Ovary (tissue), 9 donors: ENCODE data around the gene MEGF8. TPM values are rescaled to one million over a fixed set of nuclear protein-coding genes. Genes with fewer than 3 reads are reported as not detected.
A peak's percentile ranks its signal among the peaks of the same experiment; 100 is the strongest.

ENCODE experiments used
- DNase-seq, 5 donors: peaks; one replicate each; pipeline ENCODE4 v3.0.0-alpha.2; 2019 to 2020
- H3K27ac ChIP-seq, 2 donors: fragments of 200-600 bp; one replicate each; pipeline versions ENCODE4 v1.5.1 to v1.8.0; 2019 to 2022
- H3K27me3 ChIP-seq: fragments of 200-600 bp; one replicate; pipeline ENCODE4 v1.8.0; 2022
- H3K36me3 ChIP-seq: fragments of 200-600 bp; sonication (generic); one replicate; pipeline ENCODE4 v1.5.1; 2019
- H3K4me1 ChIP-seq: one replicate; pipeline ENCODE4 v1.8.1; 2013; ENCODE audit warnings: mild to moderate bottlenecking, moderate library complexity; ENCODE audit not compliant: insufficient read depth
- H3K4me3 ChIP-seq: fragments of 200-600 bp; sonication (generic); one replicate; pipeline ENCODE4 v1.5.1; 2017
- H3K9me3 ChIP-seq, 2 donors: fragments of 200-600 bp in 1 of 2; sonication (generic) in 1 of 2; one replicate each; pipeline versions ENCODE4 v1.5.1 to v1.8.1; 2013 to 2019; ENCODE audit warnings: mild to moderate bottlenecking in 1 of 2, moderate library complexity in 1 of 2
- EP300 ChIP-seq: sonication (generic); formaldehyde crosslinking; IDR thresholded peaks from one replicate; pipeline ENCODE4 v1.6.1; 2017; ENCODE audit warnings: antibody characterized with exemption
- POLR2A ChIP-seq: fragments of 450-650 bp; IDR thresholded peaks from one replicate; pipeline ENCODE4 v1.6.1; 2017; ENCODE audit warnings: antibody characterized with exemption, mild to moderate bottlenecking, moderate library complexity
- WGBS, 3 donors: extraction: QIAGEN DNeasy Blood & Tissue Kit in 1 of 3; methylation state at CpG; one replicate each; pipeline versions ENCODE4 v1.1.5 to v1.1.7; 2013 to 2017; 5-methylcytosine and 5-hydroxymethylcytosine counted together
- intact Hi-C, 4 donors: fragments of 100-400 bp; cut with DNase I; formaldehyde crosslinking; loops; one replicate each; pipeline versions ENCODE4 v1.11.0 to v1.15.1; 2022 to 2023
- polyA plus RNA-seq, 2 donors: library from polyadenylated mRNA; stranded (reverse); fragments of 200-250 nt in 1 of 2; fragments of 350-450 nt in 1 of 2; fragmentation: Illumina TruSeq in 1 of 2; extraction: RNeasy Lipid Tissue Mini Kit (QIAGEN cat#74804) in 1 of 2; gene quantifications; one replicate each; pipeline ENCODE4 v1.2.3, GENCODE V29; 2013 to 2014
- total RNA-seq, 7 donors: library from RNA; depleted of rRNA in 2 of 7; stranded (reverse); fragments of >200 nt in 2 of 7; fragmentation: NEBNext Ultra II Directional in 3 of 7; extraction: Animal tissue kit (Norgen Biotek cat#: 25700) in 3 of 7; gene quantifications; one replicate each; pipeline versions ENCODE4 v1.1.0 to v1.2.4, GENCODE V29; 2016 to 2023
- TF ChIP-seq, protein P1 (sequence below), 3 donors: fragments of 450-650 bp in 2 of 3; fragments of 200-600 bp in 1 of 3; IDR thresholded peaks; one replicate each; pipeline versions ENCODE4 v1.5.1 to v1.8.0; 2016 to 2022; ENCODE audit warnings: antibody characterized with exemption in 3 of 3, mild to moderate bottlenecking in 1 of 3
- donor health status: DM: no; HTN: no; CAD: no; lungs with moderate emphysema.
- donor health status: DM: no; HTN: no; CAD: no.
- donor health status: Bipolar disorder and iron deficiency.
- donor health status: DM: yes; HTN: yes; CAD: no.
- donor health status: DM: no; HTN: no; CAD: no.
- donor health status: DM: yes; HTN: yes; CAD: no.

The MEGF8 gene
- total and polyA plus RNA-seq, 9 donors: 11.0 to 31.6 (median 23.3) TPM

DNA sequence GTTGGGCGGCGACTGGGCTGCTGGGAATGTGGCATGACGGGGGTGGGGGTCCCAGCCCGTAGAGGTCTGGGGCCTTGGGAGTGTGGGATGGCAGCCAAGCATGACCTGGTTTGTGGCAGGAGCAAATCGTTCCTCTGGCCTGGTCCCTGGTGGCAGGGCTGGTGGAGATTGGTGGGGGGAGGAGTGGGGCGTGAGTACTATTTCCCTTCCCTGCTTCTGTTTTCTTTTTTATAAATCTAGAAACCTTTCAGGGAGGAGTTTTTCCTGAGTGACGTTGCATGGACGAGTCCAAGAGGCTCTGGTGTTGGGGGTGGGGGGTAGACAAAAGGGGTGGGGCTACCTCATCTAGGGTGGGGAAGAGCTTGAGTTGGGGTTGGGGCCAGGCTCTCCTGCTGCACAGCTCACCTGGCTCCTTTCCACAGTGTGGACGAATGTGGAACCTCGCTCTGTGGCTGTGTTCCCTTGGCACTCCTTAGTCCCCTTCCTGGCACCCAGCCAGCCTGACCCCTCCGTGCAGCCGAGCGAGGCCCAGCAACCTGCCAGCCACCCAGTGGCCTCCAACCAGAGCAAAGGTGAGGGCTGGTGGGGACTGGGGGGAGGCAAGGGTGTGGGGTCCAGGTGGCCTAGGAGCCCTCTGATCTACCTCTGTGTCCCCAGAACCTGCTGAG lies 39.0 kb upstream of the MEGF8 start:
- peak; percentile 67 to 85 (median 79) for DNase-seq

DNA sequence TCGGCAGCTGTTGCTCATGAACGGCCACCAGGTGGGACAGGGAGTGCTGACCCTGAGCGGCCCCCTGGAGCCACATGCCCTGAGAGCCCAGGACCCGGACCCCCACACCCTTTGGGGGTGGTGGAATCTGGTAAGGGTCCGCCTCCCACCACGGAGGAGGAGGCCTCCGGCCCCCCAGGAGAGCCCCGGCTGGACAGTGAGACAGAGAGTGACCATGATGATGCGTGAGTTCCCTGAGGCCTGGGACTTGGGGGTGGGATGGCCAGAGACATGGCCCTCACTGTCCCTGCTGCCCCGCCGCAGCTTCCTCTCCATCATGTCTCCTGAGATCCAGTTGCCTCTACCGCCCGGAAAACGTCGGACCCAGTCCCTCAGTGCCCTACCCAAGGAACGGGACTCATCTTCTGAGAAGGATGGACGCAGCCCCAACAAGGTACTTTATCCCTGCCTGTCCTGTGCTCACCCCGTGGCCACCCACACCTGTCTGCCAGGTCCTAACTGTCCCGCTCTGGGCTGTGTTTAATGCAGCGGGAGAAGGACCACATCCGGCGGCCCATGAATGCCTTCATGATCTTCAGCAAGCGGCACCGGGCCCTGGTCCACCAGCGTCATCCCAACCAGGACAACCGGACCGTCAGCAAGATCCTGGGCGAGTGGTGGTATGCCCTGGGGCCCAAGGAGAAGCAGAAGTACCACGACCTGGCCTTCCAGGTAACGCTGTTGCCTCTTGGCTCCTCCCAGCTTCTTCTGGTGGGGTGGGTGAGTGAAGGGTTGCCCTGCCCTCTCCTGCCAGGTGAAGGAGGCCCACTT lies 38.2 kb upstream of the MEGF8 start:
- Histone ChIP-seq H3K9me3 (no peaks in the 10 kb centered on the region), H3K4me3 (no peak overlapping the region), H3K36me3 (no peaks in the 10 kb centered on the region), H3K27ac (peak overlapping the region; percentile 78 to 86), H3K27me3 (no peaks in the 10 kb centered on the region), H3K4me1 (peaks cover 23% of the 10 kb centered on the region)
- WGBS, 3 donors: 83 to 89% (median 84%) methylated on average over 29 to 30 of the region's 30 CpGs
- TF ChIP-seq EP300 (no peak), POLR2A (no peak)
- TF ChIP-seq, protein P1, sequence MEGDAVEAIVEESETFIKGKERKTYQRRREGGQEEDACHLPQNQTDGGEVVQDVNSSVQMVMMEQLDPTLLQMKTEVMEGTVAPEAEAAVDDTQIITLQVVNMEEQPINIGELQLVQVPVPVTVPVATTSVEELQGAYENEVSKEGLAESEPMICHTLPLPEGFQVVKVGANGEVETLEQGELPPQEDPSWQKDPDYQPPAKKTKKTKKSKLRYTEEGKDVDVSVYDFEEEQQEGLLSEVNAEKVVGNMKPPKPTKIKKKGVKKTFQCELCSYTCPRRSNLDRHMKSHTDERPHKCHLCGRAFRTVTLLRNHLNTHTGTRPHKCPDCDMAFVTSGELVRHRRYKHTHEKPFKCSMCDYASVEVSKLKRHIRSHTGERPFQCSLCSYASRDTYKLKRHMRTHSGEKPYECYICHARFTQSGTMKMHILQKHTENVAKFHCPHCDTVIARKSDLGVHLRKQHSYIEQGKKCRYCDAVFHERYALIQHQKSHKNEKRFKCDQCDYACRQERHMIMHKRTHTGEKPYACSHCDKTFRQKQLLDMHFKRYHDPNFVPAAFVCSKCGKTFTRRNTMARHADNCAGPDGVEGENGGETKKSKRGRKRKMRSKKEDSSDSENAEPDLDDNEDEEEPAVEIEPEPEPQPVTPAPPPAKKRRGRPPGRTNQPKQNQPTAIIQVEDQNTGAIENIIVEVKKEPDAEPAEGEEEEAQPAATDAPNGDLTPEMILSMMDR (IDR thresholded peaks at IDR 0.05): no peak
- peak in 3 of 5 donors; percentile 34 to 40 (median 40) for DNase-seq
- intact Hi-C loops: loop anchor here in 2 of 4 donors (5.0 kb wide), 1 partner anchor 40 kb away; no protein-coding TSS in a partner anchor

More for the DNA sequence above, 39.0 kb upstream of the MEGF8 start:
- TF ChIP-seq POLR2A: no peak
- TF ChIP-seq, protein P1 (IDR thresholded peaks at IDR 0.05): no peak
- no peak for TF ChIP-seq EP300
- no peaks in the 10 kb centered on the region for H3K9me3 ChIP-seq
- peak overlapping the region; percentile 17 for H3K4me3 ChIP-seq
- no peaks in the 10 kb centered on the region for H3K36me3 ChIP-seq
- intact Hi-C loops: loop anchor here in 2 of 4 donors (5.0 kb wide), 1 partner anchor 39 kb away; no protein-coding TSS in a partner anchor
- no peaks in the 10 kb centered on the region for H3K27me3 ChIP-seq
- WGBS, 3 donors: 13 to 16% (median 14%) methylated on average over 13 of the region's 13 CpGs
- H3K27ac ChIP-seq: peak overlapping the region; percentile 78 to 86
- peaks cover 28% of the 10 kb centered on the region for H3K4me1 ChIP-seq

DNA sequence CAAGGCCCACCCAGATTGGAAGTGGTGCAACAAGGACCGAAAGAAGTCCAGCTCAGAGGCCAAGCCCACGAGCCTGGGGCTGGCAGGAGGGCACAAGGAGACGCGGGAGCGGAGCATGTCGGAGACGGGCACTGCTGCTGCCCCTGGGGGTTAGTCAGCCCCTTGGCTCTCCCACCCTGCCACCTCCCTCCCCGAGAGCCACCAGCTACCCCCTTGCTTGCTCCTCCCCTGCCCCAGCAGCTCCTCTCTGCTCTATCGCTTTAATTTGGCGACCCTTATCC lies 37.7 kb upstream of the MEGF8 start:
- intact Hi-C loops: loop anchor here in 2 of 4 donors (5.0 kb wide), 1 partner anchor 40 kb away; no protein-coding TSS in a partner anchor
- TF ChIP-seq EP300: no peak
- no peak for TF ChIP-seq POLR2A
- TF ChIP-seq, protein P1 (IDR thresholded peaks at IDR 0.05): no peak
- no peaks in the 10 kb centered on the region for H3K9me3 ChIP-seq
- H3K4me3 ChIP-seq: no peak overlapping the region
- no peak overlapping the region for H3K27ac ChIP-seq
- H3K4me1 ChIP-seq: peaks cover 19% of the 10 kb centered on the region
- no peaks in the 10 kb centered on the region for H3K27me3 ChIP-seq
- no peaks in the 10 kb centered on the region for H3K36me3 ChIP-seq
- peak in 1 of 5 donors; percentile 26 for DNase-seq
- 87% methylated on average over 10 of the region's 10 CpGs for WGBS, 3 donors

DNA sequence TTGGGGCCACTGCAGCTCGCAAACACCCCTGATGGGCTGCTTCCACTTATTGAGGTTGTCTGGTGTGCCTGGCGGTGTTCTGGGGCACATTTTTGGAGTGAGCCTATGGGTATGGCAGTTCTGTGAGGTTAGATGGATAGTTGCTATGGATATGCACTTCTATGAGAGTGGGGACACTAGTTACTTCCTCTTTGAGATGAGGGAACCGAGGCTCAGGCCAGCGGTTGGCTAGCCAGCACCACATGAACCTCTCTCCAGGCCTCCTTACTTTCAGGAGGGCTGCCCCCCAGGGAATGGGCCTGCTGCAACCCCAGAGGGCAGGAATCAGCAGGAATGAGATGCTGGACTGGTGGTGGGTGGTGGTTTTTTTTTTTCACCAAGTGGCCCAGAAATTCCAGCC lies 37.0 kb upstream of the MEGF8 start:
- no peak overlapping the region for H3K4me3 ChIP-seq
- intact Hi-C loops: loop anchor here in 2 of 4 donors (5.0 kb wide), 1 partner anchor 41 kb away; no protein-coding TSS in a partner anchor
- H3K27ac ChIP-seq: no peak overlapping the region
- no peaks in the 10 kb centered on the region for H3K27me3 ChIP-seq
- peaks cover 14% of the 10 kb centered on the region for H3K4me1 ChIP-seq
- no peak for DNase-seq
- no peaks in the 10 kb centered on the region for H3K36me3 ChIP-seq
- TF ChIP-seq, protein P1 (IDR thresholded peaks at IDR 0.05): no peak
- TF ChIP-seq POLR2A (no peak), EP300 (no peak)
- 86 to 89% (median 88%) methylated on average over 4 of the region's 4 CpGs for WGBS, 3 donors
- no peaks in the 10 kb centered on the region for H3K9me3 ChIP-seq
